HG02610 (cell line): ENCODE measurements around the gene MFSD12.

Experiments
- ATAC-seq: cut with Tn5 transposase; IDR thresholded peaks from one replicate; pipeline ENCODE4 v1.9.1; 2021; ENCODE audit warnings: mild to moderate bottlenecking, moderate library complexity; ENCODE audit not compliant: unreplicated experiment

Gene MFSD12

DNA sequence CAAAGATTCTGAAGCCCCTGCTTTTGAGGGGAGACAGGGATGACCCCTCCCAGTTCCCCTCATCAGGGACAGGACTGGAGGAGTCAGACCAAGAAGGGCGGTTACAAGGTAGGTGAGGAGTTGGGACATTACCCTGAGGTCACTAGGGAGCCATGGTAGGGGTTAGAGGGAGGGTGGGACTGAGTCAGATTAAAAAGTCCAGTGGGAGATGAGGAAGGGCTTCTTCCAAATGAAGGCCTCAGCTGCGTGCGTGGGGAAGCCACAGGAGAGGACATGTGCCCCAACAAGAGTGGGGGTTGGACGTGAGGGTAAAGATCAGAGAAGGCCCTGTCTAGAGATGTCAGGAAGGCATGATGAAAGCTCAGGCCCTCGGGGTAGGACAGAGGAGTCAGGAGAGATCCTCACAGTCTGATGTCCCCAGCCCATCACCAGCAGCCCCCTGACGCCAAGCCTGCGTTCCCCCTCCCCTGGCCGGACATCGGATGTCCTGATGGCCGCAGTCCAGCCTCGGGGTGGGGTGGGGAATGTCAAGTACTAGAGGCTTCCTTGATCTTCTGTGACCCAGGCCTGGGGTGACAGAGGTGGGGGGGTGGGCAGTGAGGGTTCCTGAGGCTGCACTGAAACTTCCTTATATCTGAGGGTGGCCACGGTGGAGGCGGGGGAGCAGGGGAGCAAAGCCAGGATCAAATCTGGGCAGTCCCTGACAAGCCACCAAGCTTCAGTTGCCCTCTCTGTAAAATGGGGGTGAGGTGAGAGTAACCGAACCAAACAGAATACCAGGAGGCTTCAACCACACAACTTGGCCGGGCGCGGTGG lies 6.5 kb upstream of the MFSD12 start:
- no peak for ATAC-seq

DNA sequence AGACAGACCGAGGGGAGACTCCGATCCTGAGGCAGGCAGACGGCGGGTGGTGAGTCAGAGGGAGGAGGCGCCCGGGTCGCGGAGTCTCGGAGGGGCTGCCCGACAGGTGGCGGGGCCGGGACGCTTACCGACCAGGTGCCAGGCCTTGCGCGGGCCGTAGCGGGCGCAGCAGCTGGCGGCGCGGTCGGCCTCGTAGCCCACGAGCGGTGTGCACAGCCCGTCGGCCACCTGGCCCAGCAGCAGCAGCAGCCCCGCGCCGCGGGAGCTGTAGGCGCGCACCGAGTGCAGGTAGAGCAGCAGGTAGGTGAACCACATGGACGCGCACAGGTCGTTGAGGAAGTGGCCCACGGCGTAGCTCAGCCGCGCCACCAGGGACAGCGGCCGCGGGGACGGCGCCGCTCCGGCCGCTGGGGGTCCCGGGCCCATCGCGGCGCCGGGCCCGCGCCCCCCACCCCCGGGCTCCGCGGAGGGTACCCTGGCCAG lies 367 bp downstream of the MFSD12 start:
- ATAC-seq = peak; percentile 18

GRCh38 chr19:3556423-3556977 lies 886 bp downstream of the MFSD12 start:
- no peak for ATAC-seq

GRCh38 chr19:3555653-3556422 lies 1.5 kb downstream of the MFSD12 start:
- ATAC-seq = no peak

- ATAC-seq = no peak
These were observed 2.9 kb downstream of the MFSD12 start for GRCh38 chr19:3554254-3555083.

- no peak for ATAC-seq
These were observed 5.6 kb downstream of the MFSD12 start for GRCh38 chr19:3551792-3552095.

DNA sequence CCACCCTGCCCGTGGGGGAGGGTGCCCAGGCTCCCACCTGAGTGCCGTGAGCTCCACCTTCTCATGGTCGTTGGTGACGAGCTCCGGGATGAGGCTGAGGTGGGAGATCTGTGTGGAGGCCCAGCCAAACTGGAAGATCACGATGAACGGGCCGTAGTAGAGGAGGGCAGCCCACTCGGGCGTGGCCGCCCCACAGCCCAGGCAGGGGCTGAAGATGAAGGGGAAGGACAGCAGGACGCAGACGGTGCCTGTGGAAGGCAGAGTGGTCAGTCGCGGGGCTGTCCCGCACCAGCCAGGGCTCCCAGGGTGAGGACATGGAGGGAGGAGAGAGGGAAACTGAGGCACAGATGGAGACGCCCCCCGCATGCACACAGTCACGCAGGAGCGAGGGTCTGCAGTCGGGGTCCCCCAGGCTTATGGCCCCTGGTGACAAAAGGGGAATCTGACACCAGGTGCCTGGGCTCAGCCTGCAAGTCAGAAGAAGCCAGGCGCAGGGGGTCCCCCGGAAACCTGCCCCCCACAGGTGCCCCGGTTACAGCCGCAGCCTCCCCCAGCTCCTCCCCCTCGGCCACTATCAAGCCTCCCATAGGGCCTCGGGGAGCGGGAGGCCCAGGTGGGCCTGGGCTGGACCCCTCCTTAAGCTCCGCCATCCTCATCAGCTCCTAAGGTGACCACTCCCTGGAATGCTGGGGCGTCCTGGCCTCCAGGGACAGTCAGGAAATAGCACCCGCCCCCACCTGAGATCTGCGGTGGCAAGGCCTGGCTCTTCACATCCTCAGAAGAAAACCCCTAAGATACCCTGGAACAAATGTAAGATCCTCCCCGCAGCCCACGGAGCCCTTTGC lies 6.2 kb downstream of the MFSD12 start:
- ATAC-seq = no peak

GRCh38 chr19:3549816-3550215 lies 7.6 kb downstream of the MFSD12 start:
- no peak for ATAC-seq

DNA sequence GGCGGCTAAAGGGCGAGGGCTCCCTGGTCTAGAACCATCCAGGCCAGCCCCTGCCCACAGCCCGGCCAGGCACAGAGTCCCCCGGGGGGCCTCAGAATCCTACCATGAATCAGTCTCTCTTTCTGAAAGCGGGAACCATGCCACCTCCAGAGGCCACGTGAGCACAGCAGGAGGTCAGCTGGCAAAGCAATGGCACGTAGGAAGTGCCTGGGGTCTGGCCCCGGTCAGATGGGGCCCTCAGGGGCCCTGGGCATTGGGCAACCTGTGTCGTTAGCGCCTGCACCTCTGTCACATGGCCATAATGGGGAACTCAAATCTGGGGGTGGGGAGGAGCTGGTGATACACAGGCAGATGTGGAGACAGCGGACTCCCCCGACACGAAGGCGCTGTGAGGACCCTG lies 8.8 kb downstream of the MFSD12 start:
- no peak for ATAC-seq

- ATAC-seq = no peak
These were observed 9.6 kb downstream of the MFSD12 start for GRCh38 chr19:3547767-3548282.

- ATAC-seq = no peak
These were observed 10.1 kb downstream of the MFSD12 start for GRCh38 chr19:3547301-3547731.

GRCh38 chr19:3546119-3546518 lies 11.3 kb downstream of the MFSD12 start:
- ATAC-seq = no peak

DNA sequence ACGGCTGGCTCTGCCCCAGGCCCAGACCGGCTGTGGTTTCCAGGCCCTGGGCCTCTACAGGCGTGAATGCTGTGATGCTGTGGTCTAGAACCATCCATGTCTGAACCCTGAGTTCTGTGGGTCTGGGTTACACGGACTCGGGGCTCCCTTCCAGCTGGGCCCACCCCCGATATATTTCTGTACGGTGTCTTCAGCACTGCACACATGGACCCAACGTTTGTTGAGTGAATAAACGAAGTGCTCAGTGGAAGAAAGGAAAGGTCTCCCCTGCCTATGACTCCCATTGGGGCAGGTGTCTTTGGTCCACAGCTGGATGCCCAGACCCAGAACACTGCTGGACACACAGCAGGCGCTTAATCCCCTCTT lies 11.7 kb downstream of the MFSD12 start:
- no peak for ATAC-seq

DNA sequence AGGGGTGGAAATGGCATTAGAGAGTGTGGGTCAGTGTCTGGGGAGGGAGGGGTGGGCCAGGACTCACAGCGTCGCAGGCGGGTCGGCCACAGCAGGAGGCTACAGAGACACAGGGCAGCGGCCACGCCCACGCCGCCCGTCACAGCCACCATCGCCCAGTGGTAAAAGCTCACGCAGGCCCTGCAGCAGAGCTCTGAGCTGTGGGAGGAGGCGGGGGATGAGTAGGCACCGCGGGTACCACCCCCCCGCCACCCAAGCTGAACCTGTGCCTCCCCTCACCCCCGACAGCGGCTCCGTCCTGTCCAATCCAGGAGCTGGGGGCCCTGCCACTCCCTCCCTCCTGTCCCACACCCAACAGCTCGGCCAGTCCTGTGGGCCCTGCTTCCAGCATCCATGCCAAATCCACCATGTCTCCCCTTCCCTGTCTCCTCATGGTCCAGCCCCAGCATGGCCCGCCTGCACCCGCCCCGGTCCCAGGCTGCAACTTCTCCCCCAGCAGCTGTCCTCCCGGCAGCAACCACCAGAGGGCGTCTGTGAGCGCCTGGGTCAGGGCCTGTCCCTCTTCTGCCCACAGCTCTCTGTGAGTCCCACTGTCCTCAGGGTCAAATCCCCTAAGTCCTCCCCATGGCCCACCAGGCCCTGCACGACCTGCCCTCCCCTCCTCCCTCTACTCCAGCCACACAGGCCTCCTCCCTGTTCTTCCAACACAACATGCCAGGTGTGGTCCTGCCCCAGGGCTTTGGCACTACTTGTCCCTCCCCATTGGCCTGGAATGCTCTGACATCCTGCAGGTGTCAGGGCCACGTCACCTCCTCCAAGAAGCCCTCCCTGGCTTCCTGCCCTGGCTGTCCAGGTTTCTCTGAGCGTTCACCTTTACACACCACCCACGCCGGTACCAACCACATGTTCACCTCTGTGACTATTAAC lies 12.4 kb downstream of the MFSD12 start:
- no peak for ATAC-seq

DNA sequence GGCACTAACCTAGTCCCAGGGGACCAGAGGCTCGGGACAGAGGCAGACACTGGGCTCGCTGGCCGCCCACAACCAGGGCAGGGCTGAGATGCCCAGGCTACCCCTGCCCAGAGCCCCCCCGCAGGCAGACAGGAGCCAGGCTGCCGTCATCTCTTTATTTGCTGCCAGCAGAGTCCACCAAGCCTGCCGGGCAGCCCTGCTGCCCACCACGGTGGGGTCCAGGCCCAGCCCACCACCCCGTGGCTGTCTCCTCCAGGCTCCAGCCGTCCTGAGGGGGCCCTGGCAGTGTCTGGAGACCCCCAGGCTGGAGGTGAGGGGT lies 13.4 kb downstream of the MFSD12 start:
- ATAC-seq = no peak

GRCh38 chr19:3543150-3544057 lies 14.0 kb downstream of the MFSD12 start:
- no peak for ATAC-seq

GRCh38 chr19:3539756-3540118 lies 17.6 kb downstream of the MFSD12 start:
- no peak for ATAC-seq
